GM19193 (cell line): ENCODE measurements around the gene SLC2A10.

Experiments
- POLR2A ChIP-seq: IDR thresholded peaks from 4 replicates; pipeline ENCODE4 v1.6.1; 2011; ENCODE audit not compliant: insufficient read depth, insufficient read length; ENCODE audit errors: extremely low read depth

The SLC2A10 gene

GRCh38 chr20:46677608-46678007 is 31.8 kb upstream of the SLC2A10 start:
- no peak for TF ChIP-seq POLR2A

- no peak for TF ChIP-seq POLR2A
Observed at GRCh38 chr20:46678516-46678915, 30.9 kb upstream of the SLC2A10 start.

- TF ChIP-seq POLR2A, result no peak
Observed at GRCh38 chr20:46680684-46681031, 28.8 kb upstream of the SLC2A10 start.

GRCh38 chr20:46681032-46681854 is 28.2 kb upstream of the SLC2A10 start:
- TF ChIP-seq POLR2A, result no peak

- TF ChIP-seq POLR2A, result no peak
Observed at GRCh38 chr20:46682063-46682821, 27.2 kb upstream of the SLC2A10 start.

- TF ChIP-seq POLR2A, result no peak
Observed at GRCh38 chr20:46683011-46683667, 26.3 kb upstream of the SLC2A10 start.

- TF ChIP-seq POLR2A, result no peak
Observed at GRCh38 chr20:46683668-46683938, 25.8 kb upstream of the SLC2A10 start.

GRCh38 chr20:46683939-46684750 is 25.3 kb upstream of the SLC2A10 start:
- no peak for TF ChIP-seq POLR2A

GRCh38 chr20:46688151-46689081 is 21.0 kb upstream of the SLC2A10 start:
- TF ChIP-seq POLR2A, result no peak

- peak; percentile 84 for TF ChIP-seq POLR2A
Observed at GRCh38 chr20:46689082-46689753, 20.2 kb upstream of the SLC2A10 start, which contains the start of gene TP53RK. TSS of gene TP53RK (minus strand) at chr20:46689444. CDS start at chr20:46689414, 30 bp downstream.

- TF ChIP-seq POLR2A, result no peak
Observed at GRCh38 chr20:46689754-46690085, 19.7 kb upstream of the SLC2A10 start.

- no peak for TF ChIP-seq POLR2A
Observed at GRCh38 chr20:46690219-46691106, 19.0 kb upstream of the SLC2A10 start.
